IMR-90 (cell line): ENCODE data around the gene CYSLTR2. TPM values are rescaled to one million over a fixed set of nuclear protein-coding genes. Genes with fewer than 3 reads are reported as not detected.

ENCODE experiments used
- ATAC-seq: fragments of 200-7000 bp; cut with Tn5 transposase; 2 replicates; pipeline ENCODE4 v1.9.1; 2020; ENCODE audit warnings: low read depth, mild to moderate bottlenecking, moderate library complexity
- BruUV-seq: library from RNA; stranded (reverse); fragments of 400-500 nt; replicated peaks from 2 replicates; lab custom pipeline; 2021; lab: Mats Ljungman, UMichigan
- CTCF ChIA-PET: fragments of 300-600 bp; formaldehyde crosslinking; extraction: SDS; loops from one replicate; lab custom pipeline; 2021; ENCODE audit warnings: antibody characterized with exemption; lab: Yijun Ruan, JAX
- POLR2A ChIA-PET: fragments of 300-600 bp; sonication (Branson Sonifier 250); formaldehyde crosslinking; loops from one replicate; lab custom pipeline; 2022; ENCODE audit warnings: antibody characterized with exemption; ENCODE audit not compliant: unreplicated experiment; lab: Charles Lee
- DNase-seq: peaks from one replicate; pipeline ENCODE4 v3.0.0; 2013
- H2AFZ ChIP-seq: replicated peaks from 2 replicates; pipeline ENCODE3; 2013; ENCODE audit warnings: low read length, mild to moderate bottlenecking; ENCODE audit not compliant: poor library complexity
- H2AK5ac ChIP-seq: 2 replicates; pipeline ENCODE4 v1.6.1; 2013; ENCODE audit warnings: low read depth, low read length, inconsistent platforms
- H2AK9ac ChIP-seq: replicated peaks from 2 replicates; pipeline ENCODE3; 2013; ENCODE audit warnings: mild to moderate bottlenecking, low read depth, low read length, moderate library complexity; ENCODE audit not compliant: poor library complexity
- H2BK120ac ChIP-seq: 2 replicates; pipeline ENCODE4 v1.6.1; 2013; ENCODE audit warnings: low read depth, low read length, inconsistent platforms
- H2BK15ac ChIP-seq: 3 replicates; pipeline ENCODE4 v1.6.1; 2013; ENCODE audit warnings: low read depth, low read length, inconsistent platforms
- H2BK20ac ChIP-seq: 2 replicates; pipeline ENCODE4 v1.6.1; 2013; ENCODE audit warnings: low read depth, mild to moderate bottlenecking, inconsistent platforms, low read length, moderate library complexity
- H2BK5ac ChIP-seq: 2 replicates; pipeline ENCODE4 v1.6.1; 2013; ENCODE audit warnings: mild to moderate bottlenecking, low read depth, low read length, inconsistent platforms; ENCODE audit not compliant: poor library complexity, severe bottlenecking
- H3K14ac ChIP-seq: replicated peaks from 2 replicates; pipeline ENCODE4 v1.6.1; 2013; ENCODE audit warnings: low read depth, low read length, inconsistent platforms
- H3K18ac ChIP-seq: 2 replicates; pipeline ENCODE4 v1.6.1; 2013; ENCODE audit warnings: low read depth, low read length, control low read depth
- H3K23ac ChIP-seq: 2 replicates; pipeline ENCODE4 v1.6.1; 2013; ENCODE audit warnings: low read depth, low read length, inconsistent platforms
- H3K27ac ChIP-seq: 2 replicates; pipeline ENCODE4 v1.5.1; 2013; ENCODE audit warnings: mild to moderate bottlenecking, control low read depth, low read length; ENCODE audit not compliant: insufficient read depth
- H3K27me3 ChIP-seq: 2 replicates; pipeline ENCODE4 v1.6.1; 2013; ENCODE audit warnings: low read length; ENCODE audit not compliant: control insufficient read depth, insufficient read depth
- H3K36me3 ChIP-seq: 2 replicates; pipeline ENCODE4 v1.6.1; 2013; ENCODE audit warnings: low read length, mixed read lengths; ENCODE audit not compliant: control insufficient read depth, insufficient read depth
- H3K4ac ChIP-seq: 2 replicates; pipeline ENCODE4 v1.6.1; 2013; ENCODE audit warnings: low read depth, low read length, inconsistent platforms
- H3K4me1 ChIP-seq: 2 replicates; pipeline ENCODE4 v1.6.1; 2013; ENCODE audit warnings: low read length, mixed read lengths; ENCODE audit not compliant: control insufficient read depth, insufficient read depth
- H3K4me2 ChIP-seq: 2 replicates; pipeline ENCODE4 v1.6.1; 2013; ENCODE audit warnings: low read depth, mild to moderate bottlenecking, control low read depth, low read length, moderate library complexity
- H3K4me3 ChIP-seq: 2 replicates; pipeline ENCODE4 v1.5.1; 2013; ENCODE audit warnings: low read depth, mild to moderate bottlenecking, control low read depth, low read length, moderate library complexity; ENCODE audit not compliant: insufficient read depth
- H3K56ac ChIP-seq: 2 replicates; pipeline ENCODE4 v1.6.1; 2013; ENCODE audit warnings: low read length, inconsistent platforms; ENCODE audit not compliant: insufficient read depth; ENCODE audit errors: extremely low read depth
- H3K79me1 ChIP-seq, 2 experiments: 2 replicates each; pipeline ENCODE4 v1.6.1; 2013; ENCODE audit warnings: low read length in 2 of 2, inconsistent platforms in 1 of 2, low read depth in 1 of 2
- H3K9ac ChIP-seq: 2 replicates; pipeline ENCODE4 v1.6.1; 2013; ENCODE audit warnings: low read depth, low read length, control low read depth
- H3K9me1 ChIP-seq: 2 replicates; pipeline ENCODE4 v1.6.1; 2013; ENCODE audit warnings: low read length, inconsistent platforms; ENCODE audit not compliant: insufficient read depth
- H3K9me3 ChIP-seq: 2 replicates; pipeline ENCODE4 v1.6.1; 2013; ENCODE audit warnings: low read length; ENCODE audit not compliant: control insufficient read depth, insufficient read depth
- H4K20me1 ChIP-seq: 2 replicates; pipeline ENCODE4 v1.6.1; 2013; ENCODE audit warnings: low read length, inconsistent platforms; ENCODE audit not compliant: insufficient read depth
- H4K5ac ChIP-seq: 2 replicates; pipeline ENCODE4 v1.6.1; 2013; ENCODE audit warnings: mild to moderate bottlenecking, low read depth, low read length, control low read depth
- H4K8ac ChIP-seq, 2 experiments: 2 replicates each; pipeline ENCODE4 v1.6.1; 2013; ENCODE audit warnings: low read depth in 2 of 2, low read length in 2 of 2, control low read depth in 1 of 2, inconsistent platforms in 1 of 2
- H4K91ac ChIP-seq: 2 replicates; pipeline ENCODE4 v1.6.1; 2013; ENCODE audit warnings: low read depth, low read length, inconsistent platforms; ENCODE audit not compliant: insufficient read depth
- CEBPB ChIP-seq: IDR thresholded peaks from 2 replicates; pipeline ENCODE4 v1.6.1; 2012; ENCODE audit warnings: low read depth, low read length, improper control_type of control experiment
- CHD1 ChIP-seq: IDR thresholded peaks from 2 replicates; pipeline ENCODE4 v1.6.1; 2012; ENCODE audit warnings: low read depth, low read length, improper control_type of control experiment
- FOS ChIP-seq: fragments of 150-350 bp; IDR thresholded peaks from 2 replicates; pipeline ENCODE4 v1.6.1; 2016; ENCODE audit warnings: low read depth, low read length
- NFE2L2 ChIP-seq: fragments of 150-350 bp; IDR thresholded peaks from 2 replicates; pipeline ENCODE4 v1.6.1; 2016; ENCODE audit warnings: low read depth, mild to moderate bottlenecking, low read length
- RFX5 ChIP-seq: IDR thresholded peaks from 2 replicates; pipeline ENCODE4 v1.8.0; 2012; ENCODE audit warnings: low read depth, mild to moderate bottlenecking, low read length, moderate library complexity
- WGBS, 2 experiments: methylation state at CpG; one replicate each; pipeline versions ENCODE4 v1.1.5 to v1.1.7; 2013; ENCODE audit warnings: missing lambda C conversion rate in 2 of 2; ENCODE audit not compliant: insufficient read length in 1 of 2; ENCODE audit errors: extremely low coverage in 2 of 2; 5-methylcytosine and 5-hydroxymethylcytosine counted together
- dilution Hi-C: fragments of 300-500 bp; cut with HindIII; formaldehyde crosslinking; loops from one replicate; pipeline ENCODE4 v1.14.3; 2018; ENCODE audit warnings: low sequenced_read_pairs; ENCODE audit not compliant: unreplicated experiment
- in situ Hi-C: fragments of 300-500 bp; cut with MboI; formaldehyde crosslinking; loops from 3 replicates; pipeline ENCODE4 v1.14.3; 2019; ENCODE audit warnings: low sequenced_read_pairs, inconsistent platforms, mixed read lengths
- intact Hi-C: fragments of 100-400 bp; cut with micrococcal nuclease; formaldehyde crosslinking; loops from 2 replicates; pipeline ENCODE4 v1.10.0; 2022
- polyA plus RNA-seq, 3 experiments: library from polyadenylated mRNA; depleted of rRNA; stranded (reverse); fragments of >200 nt; gene quantifications; 2 replicates each; pipeline ENCODE4 v1.2.3, GENCODE V29; 2012; ENCODE audit warnings: low replicate concordance in 1 of 3
- total RNA-seq: library from RNA; depleted of rRNA; stranded (reverse); fragments of >200 nt; gene quantifications from 2 replicates; pipeline ENCODE4 v1.2.3, GENCODE V29; 2012
- TF ChIP-seq, protein P1 (sequence below): fragments of 150-350 bp; IDR thresholded peaks from 2 replicates; pipeline ENCODE4 v1.6.1; 2016; ENCODE audit warnings: low read depth, mild to moderate bottlenecking, low read length, moderate library complexity, borderline replicate concordance

Gene CYSLTR2
- total and polyA plus RNA-seq, 2 of the 4 experiments (the other 2 are of a cell fraction), result not detected

DNA sequence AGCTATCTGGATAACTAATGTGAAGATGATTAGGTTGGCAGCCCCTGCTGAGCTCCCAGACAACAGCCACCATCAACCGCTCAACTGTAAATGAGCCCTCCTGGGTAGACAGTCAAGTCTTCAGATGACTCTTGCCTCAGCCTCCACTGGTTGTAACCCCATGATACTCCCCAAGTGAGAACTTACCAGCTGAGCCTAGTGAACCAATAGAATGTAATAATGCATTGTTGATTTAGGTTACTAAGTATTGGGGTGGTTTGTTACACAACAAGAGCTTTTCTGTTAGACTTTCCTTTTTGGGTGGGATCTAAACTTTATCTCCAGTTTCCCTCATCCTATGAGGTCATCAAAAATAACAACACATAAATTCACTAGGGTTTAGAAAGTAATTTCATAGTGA lies 69.4 kb downstream of the CYSLTR2 start:
- no peak overlapping the region for H3K18ac ChIP-seq
- no peaks in the 10 kb centered on the region for H3K9me1 ChIP-seq
- ATAC-seq (no peak), DNase-seq (no peak)
- no peak overlapping the region for H3K27ac ChIP-seq
- no peak overlapping the region for H2AK9ac ChIP-seq
- ChIA-PET CTCF (no interaction called here), POLR2A (no interaction called here)
- TF ChIP-seq FOS (no peak), CEBPB (no peak), NFE2L2 (no peak), CHD1 (no peak), RFX5 (no peak)
- TF ChIP-seq, protein P1, sequence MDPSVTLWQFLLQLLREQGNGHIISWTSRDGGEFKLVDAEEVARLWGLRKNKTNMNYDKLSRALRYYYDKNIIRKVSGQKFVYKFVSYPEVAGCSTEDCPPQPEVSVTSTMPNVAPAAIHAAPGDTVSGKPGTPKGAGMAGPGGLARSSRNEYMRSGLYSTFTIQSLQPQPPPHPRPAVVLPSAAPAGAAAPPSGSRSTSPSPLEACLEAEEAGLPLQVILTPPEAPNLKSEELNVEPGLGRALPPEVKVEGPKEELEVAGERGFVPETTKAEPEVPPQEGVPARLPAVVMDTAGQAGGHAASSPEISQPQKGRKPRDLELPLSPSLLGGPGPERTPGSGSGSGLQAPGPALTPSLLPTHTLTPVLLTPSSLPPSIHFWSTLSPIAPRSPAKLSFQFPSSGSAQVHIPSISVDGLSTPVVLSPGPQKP, result no peak
- H2BK15ac ChIP-seq, result no peak overlapping the region
- no peak overlapping the region for H2BK120ac ChIP-seq
- no peak overlapping the region for H2AFZ ChIP-seq
- no peak overlapping the region for H3K4me3 ChIP-seq
- H3K14ac ChIP-seq, result no peak overlapping the region
- H3K36me3 ChIP-seq, result no peaks in the 10 kb centered on the region
- H2BK20ac ChIP-seq, result no peak overlapping the region
- H3K23ac ChIP-seq, result no peak overlapping the region
- H4K5ac ChIP-seq, result no peak overlapping the region
- no peak overlapping the region for H4K91ac ChIP-seq
- no peaks in the 10 kb centered on the region for H3K9me3 ChIP-seq
- intact Hi-C loops (no loop called here), dilution Hi-C loops (no loop called here), in situ Hi-C loops (no loop called here)
- no peaks in the 10 kb centered on the region; the same call in 1 of the 2 replicates for H3K4me1 ChIP-seq
- no peaks in the 10 kb centered on the region for H4K20me1 ChIP-seq
- H4K8ac ChIP-seq, result no peak overlapping the region
- H2AK5ac ChIP-seq, result no peak overlapping the region
- H3K4me2 ChIP-seq, result no peak overlapping the region
- no peaks in the 10 kb centered on the region for H3K79me1 ChIP-seq
- no peak overlapping the region for H3K56ac ChIP-seq
- no TSS peak for BruUV-seq
- no peak overlapping the region for H3K4ac ChIP-seq
- H3K27me3 ChIP-seq, result no peaks in the 10 kb centered on the region
- H2BK5ac ChIP-seq, result no peak overlapping the region
- no peak overlapping the region for H3K9ac ChIP-seq
- WGBS, 2 experiments, result no CpG with 5 or more reads among the region's 1 CpG
